LNCaP clone FGC (cell line): ENCODE data around the gene CCDC50.
A peak's percentile ranks its signal among the peaks of the same experiment; 100 is the strongest.

Experiments used
- DNase-seq: peaks from one replicate; pipeline ENCODE4 v3.0.0-alpha.2; 2011; ENCODE audit warnings: low read depth
- H3K4me3 ChIP-seq: 2 replicates; pipeline ENCODE4 v1.5.1; 2011; ENCODE audit warnings: mild to moderate bottlenecking, low read depth, low read length, control low read depth
- CTCF ChIP-seq: IDR thresholded peaks from 2 replicates; pipeline ENCODE4 v1.5.1; 2012; ENCODE audit warnings: mild to moderate bottlenecking; ENCODE audit not compliant: control insufficient read depth, insufficient read depth; ENCODE audit errors: extremely low read depth

Gene CCDC50

GRCh38 chr3:191329654-191330529, 698 bp downstream of the CCDC50 start, which contains the start of gene UTS2B:
Gene UTS2B (minus strand): TSS chr3:191330526. CDS start chr3:191282189, 48,337 bp downstream.
- TF ChIP-seq CTCF: no peak
- peak within 1 kb of the TSS; percentile 79 for H3K4me3 ChIP-seq
- DNase-seq: no peak

- H3K4me3 ChIP-seq: peak overlapping the region; percentile 79
- TF ChIP-seq CTCF: no peak
- no peak for DNase-seq
These were observed 1.4 kb downstream of the CCDC50 start for GRCh38 chr3:191330530-191331048.

GRCh38 chr3:191331388-191331787, 2.2 kb downstream of the CCDC50 start:
- no peak for TF ChIP-seq CTCF
- DNase-seq: no peak

GRCh38 chr3:191333298-191333880, 4.2 kb downstream of the CCDC50 start:
- H3K4me3 ChIP-seq: no peak overlapping the region
- no peak for DNase-seq
- TF ChIP-seq CTCF: no peak

More at GRCh38 chr3:191331388-191331787, 2.2 kb downstream of the CCDC50 start:
- H3K4me3 ChIP-seq: no peak overlapping the region; the same call in 1 of the 2 replicates

GRCh38 chr3:191334346-191334893, 5.2 kb downstream of the CCDC50 start:
- no peak for DNase-seq
- no peak for TF ChIP-seq CTCF
- H3K4me3 ChIP-seq: no peak overlapping the region

GRCh38 chr3:191336833-191337232, 7.6 kb downstream of the CCDC50 start:
- DNase-seq: no peak
- TF ChIP-seq CTCF: no peak

More at GRCh38 chr3:191336833-191337232, 7.6 kb downstream of the CCDC50 start:
- no peak overlapping the region for H3K4me3 ChIP-seq
